Activated naive CD4-positive, alpha-beta T cell treated with anti-CD3 and anti-CD28 coated beads, Interleukin-2, amount 50 U/mL, for 24 hours (primary cell): ENCODE results near the gene ADGRG2.
"Not testable (repeated sequence)": the region's sequence is repeated elsewhere in the genome, so short reads cannot be mapped to it uniquely, and the experiment has no call there.

ENCODE experiments used
- H3K27ac Mint-ChIP-seq: one replicate; pipeline ENCODE4 v1.8.0; 2021; ENCODE audit warnings: mild to moderate bottlenecking, mixed read lengths
- H3K27me3 Mint-ChIP-seq: one replicate; pipeline ENCODE4 v1.8.0; 2021; ENCODE audit warnings: mixed read lengths
- H3K36me3 Mint-ChIP-seq: one replicate; pipeline ENCODE4 v1.8.0; 2021; ENCODE audit warnings: mixed read lengths
- H3K4me1 Mint-ChIP-seq: one replicate; pipeline ENCODE4 v1.8.0; 2021; ENCODE audit warnings: mixed read lengths
- H3K4me3 Mint-ChIP-seq: one replicate; pipeline ENCODE4 v1.8.0; 2021; ENCODE audit warnings: mild to moderate bottlenecking, mixed read lengths
- H3K9me3 Mint-ChIP-seq: one replicate; pipeline ENCODE4 v1.8.0; 2021; ENCODE audit warnings: mixed read lengths

Gene ADGRG2

GRCh38 chrX:19049110-19049509 is 73.2 kb downstream of the ADGRG2 start:
- no peak overlapping the region for H3K27ac Mint-ChIP-seq
- H3K27me3 Mint-ChIP-seq: no peaks in the 10 kb centered on the region
- no peaks in the 10 kb centered on the region for H3K4me1 Mint-ChIP-seq
- H3K4me3 Mint-ChIP-seq: no peak overlapping the region
- no peaks in the 10 kb centered on the region for H3K36me3 Mint-ChIP-seq
- H3K9me3 Mint-ChIP-seq: no peaks in the 10 kb centered on the region

- H3K27ac Mint-ChIP-seq: no peak overlapping the region
- H3K4me3 Mint-ChIP-seq: no peak overlapping the region
- H3K36me3 Mint-ChIP-seq: no peaks in the 10 kb centered on the region
- no peaks in the 10 kb centered on the region for H3K4me1 Mint-ChIP-seq
- H3K9me3 Mint-ChIP-seq: no peaks in the 10 kb centered on the region
- H3K27me3 Mint-ChIP-seq: no peaks in the 10 kb centered on the region
Observed at GRCh38 chrX:19046343-19047215, 75.7 kb downstream of the ADGRG2 start.

- H3K4me1 Mint-ChIP-seq: no peaks in the 10 kb centered on the region
- H3K9me3 Mint-ChIP-seq: no peaks in the 10 kb centered on the region
- H3K36me3 Mint-ChIP-seq: no peaks in the 10 kb centered on the region
- no peak overlapping the region for H3K27ac Mint-ChIP-seq
- no peak overlapping the region for H3K4me3 Mint-ChIP-seq
- H3K27me3 Mint-ChIP-seq: no peaks in the 10 kb centered on the region
Observed at GRCh38 chrX:19040373-19040772, 81.9 kb downstream of the ADGRG2 start.

GRCh38 chrX:19034025-19034424 is 88.2 kb downstream of the ADGRG2 start:
- no peaks in the 10 kb centered on the region for H3K4me1 Mint-ChIP-seq
- no peak overlapping the region for H3K4me3 Mint-ChIP-seq
- H3K27me3 Mint-ChIP-seq: no peaks in the 10 kb centered on the region
- H3K36me3 Mint-ChIP-seq: no peaks in the 10 kb centered on the region
- no peaks in the 10 kb centered on the region for H3K9me3 Mint-ChIP-seq
- H3K27ac Mint-ChIP-seq: no peak overlapping the region

GRCh38 chrX:19030805-19031204 is 91.5 kb downstream of the ADGRG2 start:
- Mint-ChIP-seq H3K4me1 (no peaks in the 10 kb centered on the region), H3K9me3 (no peaks in the 10 kb centered on the region), H3K4me3 (no peak overlapping the region), H3K36me3 (no peaks in the 10 kb centered on the region), H3K27ac (no peak overlapping the region), H3K27me3 (no peaks in the 10 kb centered on the region)

- H3K27ac Mint-ChIP-seq: no peak overlapping the region
- H3K27me3 Mint-ChIP-seq: no peaks in the 10 kb centered on the region
- no peak overlapping the region for H3K4me3 Mint-ChIP-seq
- no peaks in the 10 kb centered on the region for H3K4me1 Mint-ChIP-seq
- H3K36me3 Mint-ChIP-seq: no peaks in the 10 kb centered on the region
- H3K9me3 Mint-ChIP-seq: no peaks in the 10 kb centered on the region
Observed at GRCh38 chrX:19028560-19028959, 93.7 kb downstream of the ADGRG2 start.

GRCh38 chrX:19024366-19024765 is 97.9 kb downstream of the ADGRG2 start:
- no peak overlapping the region for H3K27ac Mint-ChIP-seq
- H3K36me3 Mint-ChIP-seq: no peaks in the 10 kb centered on the region
- no peak overlapping the region for H3K4me3 Mint-ChIP-seq
- H3K27me3 Mint-ChIP-seq: no peaks in the 10 kb centered on the region
- no peaks in the 10 kb centered on the region for H3K4me1 Mint-ChIP-seq
- no peaks in the 10 kb centered on the region for H3K9me3 Mint-ChIP-seq

- no peaks in the 10 kb centered on the region for H3K27me3 Mint-ChIP-seq
- no peaks in the 10 kb centered on the region for H3K36me3 Mint-ChIP-seq
- H3K4me3 Mint-ChIP-seq: no peak overlapping the region
- H3K4me1 Mint-ChIP-seq: no peaks in the 10 kb centered on the region
- no peaks in the 10 kb centered on the region for H3K9me3 Mint-ChIP-seq
- no peak overlapping the region for H3K27ac Mint-ChIP-seq
Observed at GRCh38 chrX:19019996-19020395, 102.3 kb downstream of the ADGRG2 start.

- Mint-ChIP-seq H3K4me3 (no peak overlapping the region), H3K4me1 (no peaks in the 10 kb centered on the region), H3K36me3 (no peaks in the 10 kb centered on the region), H3K27me3 (no peaks in the 10 kb centered on the region), H3K27ac (no peak overlapping the region), H3K9me3 (no peaks in the 10 kb centered on the region)
Observed at GRCh38 chrX:19017271-19017670, 105.0 kb downstream of the ADGRG2 start.

- not testable (repeated sequence) for H3K27ac Mint-ChIP-seq, H3K36me3 Mint-ChIP-seq, H3K4me1 Mint-ChIP-seq, H3K9me3 Mint-ChIP-seq, H3K27me3 Mint-ChIP-seq, H3K4me3 Mint-ChIP-seq
Observed at GRCh38 chrX:19016614-19017013, 105.7 kb downstream of the ADGRG2 start.

- Mint-ChIP-seq H3K27ac (no peak overlapping the region), H3K27me3 (no peaks in the 10 kb centered on the region), H3K9me3 (no peaks in the 10 kb centered on the region), H3K4me3 (no peak overlapping the region), H3K36me3 (peaks cover 2% of the 10 kb centered on the region), H3K4me1 (no peaks in the 10 kb centered on the region)
Observed at GRCh38 chrX:19007868-19008267, 114.4 kb downstream of the ADGRG2 start.

- H3K27me3 Mint-ChIP-seq: no peaks in the 10 kb centered on the region
- no peaks in the 10 kb centered on the region for H3K9me3 Mint-ChIP-seq
- H3K27ac Mint-ChIP-seq: no peak overlapping the region
- no peaks in the 10 kb centered on the region for H3K4me1 Mint-ChIP-seq
- peaks cover 2% of the 10 kb centered on the region for H3K36me3 Mint-ChIP-seq
- H3K4me3 Mint-ChIP-seq: no peak overlapping the region
Observed at GRCh38 chrX:19007011-19007410, 115.3 kb downstream of the ADGRG2 start.

GRCh38 chrX:19005909-19006308 is 116.4 kb downstream of the ADGRG2 start:
- Mint-ChIP-seq H3K27me3 (no peaks in the 10 kb centered on the region), H3K4me1 (no peaks in the 10 kb centered on the region), H3K27ac (no peak overlapping the region), H3K4me3 (no peak overlapping the region), H3K9me3 (no peaks in the 10 kb centered on the region), H3K36me3 (peaks cover 2% of the 10 kb centered on the region)

GRCh38 chrX:19003756-19004155 is 118.5 kb downstream of the ADGRG2 start:
- Mint-ChIP-seq H3K4me3 (no peak overlapping the region), H3K27me3 (no peaks in the 10 kb centered on the region), H3K9me3 (no peaks in the 10 kb centered on the region), H3K27ac (no peak overlapping the region), H3K4me1 (no peaks in the 10 kb centered on the region), H3K36me3 (no peaks in the 10 kb centered on the region)

- H3K4me1 Mint-ChIP-seq: no peaks in the 10 kb centered on the region
- H3K27me3 Mint-ChIP-seq: no peaks in the 10 kb centered on the region
- H3K36me3 Mint-ChIP-seq: no peaks in the 10 kb centered on the region
- no peaks in the 10 kb centered on the region for H3K9me3 Mint-ChIP-seq
- no peak overlapping the region for H3K4me3 Mint-ChIP-seq
- no peak overlapping the region for H3K27ac Mint-ChIP-seq
Observed at GRCh38 chrX:18998653-18999052, 123.6 kb downstream of the ADGRG2 start.

GRCh38 chrX:18997916-18998315 is 124.4 kb downstream of the ADGRG2 start:
- Mint-ChIP-seq H3K9me3 (no peaks in the 10 kb centered on the region), H3K27me3 (no peaks in the 10 kb centered on the region), H3K27ac (no peak overlapping the region), H3K4me3 (no peak overlapping the region), H3K36me3 (no peaks in the 10 kb centered on the region), H3K4me1 (no peaks in the 10 kb centered on the region)

- no peak overlapping the region for H3K27ac Mint-ChIP-seq
- no peak overlapping the region for H3K4me3 Mint-ChIP-seq
- no peaks in the 10 kb centered on the region for H3K27me3 Mint-ChIP-seq
- no peaks in the 10 kb centered on the region for H3K9me3 Mint-ChIP-seq
- H3K4me1 Mint-ChIP-seq: no peaks in the 10 kb centered on the region
- H3K36me3 Mint-ChIP-seq: no peaks in the 10 kb centered on the region
Observed at GRCh38 chrX:18996536-18996935, 125.7 kb downstream of the ADGRG2 start.
